Measurements from ENCODE around the gene EZH2. TPM values are rescaled to one million over a fixed set of nuclear protein-coding genes. Genes with fewer than 3 reads are reported as not detected.

Gene EZH2
- polyA plus RNA-seq, 1 of the 3 experiments (the other 2 are of a cell fraction), result 30.6 TPM

- no peak overlapping the region for H3K4me3 ChIP-seq (ENCODE audit: low read depth in 2 of 2, low read length in 1 of 2)
- WGBS (ENCODE audit: low lambda C conversion rate), result 87% methylated on average over 4 of the region's 4 CpGs
- H3F3A ChIP-seq (replicated peaks; ENCODE audit: insufficient read depth), result no peaks in the 10 kb centered on the region
- H3K79me2 ChIP-seq (ENCODE audit: insufficient read depth), result no peaks in the 10 kb centered on the region
- peaks cover 41 to 66% of the 10 kb centered on the region in 2 experiments for H3K36me3 ChIP-seq (replicated peaks in 1 of 2; ENCODE audit: control insufficient read depth in 1 of 2, insufficient read depth in 2 of 2, low read length in 1 of 2)
- no peaks in the 10 kb centered on the region for H4K20me1 ChIP-seq (ENCODE audit: insufficient read depth)
- TF ChIP-seq USF2 (IDR thresholded peaks at IDR 0.05; ENCODE audit: borderline replicate concordance, low read depth, low read length) (no peak), TAF1 (IDR thresholded peaks at IDR 0.05; ENCODE audit: borderline replicate concordance, low read depth, low read length) (no peak), ELF1 (IDR thresholded peaks at IDR 0.05) (no peak), NFIC (IDR thresholded peaks at IDR 0.05; ENCODE audit: borderline replicate concordance) (no peak), MAX (IDR thresholded peaks at IDR 0.05; ENCODE audit: low read depth) (no peak), CTCF (IDR thresholded peaks at IDR 0.05) (no peak), RXRA (IDR thresholded peaks at IDR 0.05; ENCODE audit: borderline replicate concordance, low read depth) (no peak), USF1 (IDR thresholded peaks at IDR 0.05; ENCODE audit: borderline replicate concordance, low read depth) (no peak), EZH2phosphoT487 (IDR thresholded peaks at IDR 0.05; ENCODE audit: borderline replicate concordance, low read depth) (no peak), ZBTB33 (IDR thresholded peaks at IDR 0.05; ENCODE audit: borderline replicate concordance, low read depth) (no peak), POLR2AphosphoS5 (IDR thresholded peaks at IDR 0.05; ENCODE audit: low read depth, low read length) (no peak)
- no peak overlapping the region for H3K4me2 ChIP-seq
- ChIA-PET CTCF (no interaction called here), POLR2A (no interaction called here)
- no peak overlapping the region for H3K27ac ChIP-seq (ENCODE audit: low read depth in 2 of 2, low read length in 1 of 2)
- no peaks in the 10 kb centered on the region for H3K9me2 ChIP-seq
- H3K4me1 ChIP-seq (ENCODE audit: control insufficient read depth in 1 of 2, insufficient read depth in 2 of 2, low read depth in 1 of 2, low read length in 1 of 2), result no peaks in the 10 kb centered on the region
- no peaks in the 10 kb centered on the region for H3K9me3 ChIP-seq
- DNase-seq, result no peak
- H2AFZ ChIP-seq (ENCODE audit: low read depth), result no peak overlapping the region
- H3K27me3 ChIP-seq (ENCODE audit: insufficient read depth), result no peaks in the 10 kb centered on the region
- no peak overlapping the region for H3K9ac ChIP-seq
These were observed 76.7 kb downstream of the EZH2 start for GRCh38 chr7:148807436-148807835.

- H3K27ac ChIP-seq (ENCODE audit: low read depth in 2 of 2, low read length in 1 of 2), result no peak overlapping the region
- ChIA-PET CTCF (interaction anchor here (0.8 kb wide), 1 partner anchor 8 kb away, joined by 3 read pairs; no protein-coding TSS in a partner anchor), POLR2A (no interaction called here)
- no peaks in the 10 kb centered on the region for H3F3A ChIP-seq (replicated peaks; ENCODE audit: insufficient read depth)
- no peak overlapping the region for H3K4me2 ChIP-seq
- no peak for DNase-seq
- H3K9me2 ChIP-seq, result no peaks in the 10 kb centered on the region
- 95% methylated on average over 7 of the region's 7 CpGs for WGBS (ENCODE audit: low lambda C conversion rate)
- H4K20me1 ChIP-seq (ENCODE audit: insufficient read depth), result no peaks in the 10 kb centered on the region
- H3K27me3 ChIP-seq (ENCODE audit: insufficient read depth), result no peaks in the 10 kb centered on the region
- no peaks in the 10 kb centered on the region for H3K79me2 ChIP-seq (ENCODE audit: insufficient read depth)
- no peaks in the 10 kb centered on the region for H3K4me1 ChIP-seq (ENCODE audit: control insufficient read depth in 1 of 2, insufficient read depth in 2 of 2, low read depth in 1 of 2, low read length in 1 of 2)
- H3K9me3 ChIP-seq, result no peaks in the 10 kb centered on the region
- H3K4me3 ChIP-seq (ENCODE audit: low read depth in 2 of 2, low read length in 1 of 2), result no peak overlapping the region
- no peak overlapping the region for H3K9ac ChIP-seq
- peaks cover 28 to 59% of the 10 kb centered on the region in 2 experiments for H3K36me3 ChIP-seq (replicated peaks in 1 of 2; ENCODE audit: control insufficient read depth in 1 of 2, insufficient read depth in 2 of 2, low read length in 1 of 2)
- no peak overlapping the region for H2AFZ ChIP-seq (ENCODE audit: low read depth)
- TF ChIP-seq MXI1 (IDR thresholded peaks at IDR 0.05; ENCODE audit: low read depth, low read length), result no peak
- TF ChIP-seq USF2 (IDR thresholded peaks at IDR 0.05; ENCODE audit: borderline replicate concordance, low read depth, low read length), result no peak
- TF ChIP-seq REST (IDR thresholded peaks at IDR 0.05; ENCODE audit: low read depth, low read length), result no peak
- no peak for TF ChIP-seq MEF2A (IDR thresholded peaks at IDR 0.05; ENCODE audit: borderline replicate concordance, low read depth)
- no peak for TF ChIP-seq RAD21 (IDR thresholded peaks at IDR 0.05; ENCODE audit: low read length)
These were observed 77.9 kb downstream of the EZH2 start for GRCh38 chr7:148806187-148806586.

Data from SK-N-SH (cell line).